Activated CD8-positive, alpha-beta memory T cell treated with anti-CD3 and anti-CD28 coated beads, Interleukin-2, amount 10 ng/mL, durations not matched to agents 7 days and 5 days (primary cell): ENCODE results near the gene RORC. TPM values are rescaled to one million over a fixed set of nuclear protein-coding genes. Genes with fewer than 3 reads are reported as not detected.
A peak's percentile ranks its signal among the peaks of the same experiment; 100 is the strongest.

Source experiments
- ATAC-seq: fragments of 150-1000 bp; cut with Tn5 transposase; one replicate; pipeline ENCODE4 v1.10.0; 2021; ENCODE audit warnings: moderate library complexity
- CTCF ChIA-PET: fragments of 350-600 bp; sonication (Branson Sonifier 250); formaldehyde crosslinking; loops from one replicate; lab custom pipeline; 2021; ENCODE audit warnings: antibody characterized with exemption; lab: Charles Lee
- DNase-seq: peaks from one replicate; pipeline ENCODE4 v3.0.0-alpha.2; 2020
- H3K27ac Mint-ChIP-seq: one replicate; pipeline ENCODE4 v1.8.0; 2021; ENCODE audit warnings: mild to moderate bottlenecking, mixed read lengths
- H3K27me3 Mint-ChIP-seq: one replicate; pipeline ENCODE4 v1.8.0; 2021; ENCODE audit warnings: mixed read lengths
- H3K36me3 Mint-ChIP-seq: one replicate; pipeline ENCODE4 v1.8.0; 2021; ENCODE audit warnings: mild to moderate bottlenecking, mixed read lengths
- H3K4me1 Mint-ChIP-seq: one replicate; pipeline ENCODE4 v1.8.0; 2021; ENCODE audit warnings: mixed read lengths
- H3K4me3 Mint-ChIP-seq: one replicate; pipeline ENCODE4 v1.8.0; 2021; ENCODE audit warnings: mild to moderate bottlenecking, moderate library complexity, mixed read lengths
- H3K9me3 Mint-ChIP-seq: one replicate; pipeline ENCODE4 v1.8.0; 2022; ENCODE audit warnings: low read depth, mixed read lengths
- total RNA-seq, 2 experiments: library from RNA; stranded (reverse); gene quantifications; one replicate each; pipeline ENCODE4 v1.2.3, GENCODE V29; 2021

Gene RORC
- total RNA-seq, 2 experiments from 2014 or later, result 0.30 to 1.3 TPM

DNA sequence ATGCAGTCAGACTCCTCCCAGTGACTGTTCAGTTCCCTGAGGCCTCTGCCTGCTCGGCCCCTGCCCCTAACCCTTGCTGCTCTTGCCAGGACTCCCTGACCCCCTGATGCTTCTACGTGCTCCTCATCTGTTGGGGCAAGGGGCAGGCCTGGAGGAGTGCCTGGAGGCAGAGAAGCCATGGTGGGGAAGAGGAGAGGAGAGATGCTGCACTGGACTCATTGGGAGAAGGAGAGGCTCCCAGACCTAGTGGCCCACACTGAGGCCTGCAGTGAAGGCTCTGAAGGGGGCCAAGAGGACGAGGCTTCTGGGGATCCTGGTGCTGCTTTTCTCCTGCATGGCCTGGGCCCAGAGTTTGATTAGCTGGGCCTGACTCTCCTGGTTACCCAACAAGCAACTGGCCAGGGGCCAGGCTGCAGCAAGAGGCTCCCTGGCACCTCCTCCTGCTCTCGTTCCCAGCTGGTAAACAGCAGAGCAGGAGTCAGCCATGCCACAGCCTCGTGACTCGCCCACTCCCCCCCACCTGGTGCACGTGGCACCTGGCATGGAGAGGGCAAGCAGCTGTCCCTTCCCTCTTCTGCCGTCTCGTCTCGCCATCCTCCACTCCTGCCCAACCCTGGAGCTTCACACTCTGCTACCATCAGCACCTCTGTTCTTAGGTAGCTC lies 847 bp upstream of the RORC start:
- no peak for ATAC-seq

GRCh38 chr1:151831256-151831591 lies 378 bp downstream of the RORC start:
- no peaks in the 10 kb centered on the region for H3K27me3 Mint-ChIP-seq
- no peak for DNase-seq
- peak overlapping the region; percentile 81 for H3K27ac Mint-ChIP-seq
- no peak overlapping the region for H3K4me3 Mint-ChIP-seq
- H3K9me3 Mint-ChIP-seq, result no peaks in the 10 kb centered on the region
- CTCF ChIA-PET, result interaction anchor here (0.6 to 1.5 kb wide), 4 partner anchors 11 to 237 kb away, joined by 3 to 5 read pairs (median 3); no protein-coding TSS in a partner anchor
- H3K4me1 Mint-ChIP-seq, result peaks cover 72% of the 10 kb centered on the region
- H3K36me3 Mint-ChIP-seq, result no peaks in the 10 kb centered on the region
- no peak for ATAC-seq

More for the DNA sequence above, 847 bp upstream of the RORC start:
- Mint-ChIP-seq H3K4me3 (no peak overlapping the region), H3K9me3 (no peaks in the 10 kb centered on the region), H3K27ac (peak overlapping the region; percentile 52), H3K27me3 (no peaks in the 10 kb centered on the region), H3K36me3 (no peaks in the 10 kb centered on the region), H3K4me1 (peaks cover 80% of the 10 kb centered on the region)
- no peak for DNase-seq
- CTCF ChIA-PET, result interaction anchor here (0.8 to 1.0 kb wide), 2 partner anchors 12 to 239 kb away, joined by 3 to 4 read pairs; no protein-coding TSS in a partner anchor

GRCh38 chr1:151830055-151830454 lies 1.5 kb downstream of the RORC start:
- Mint-ChIP-seq H3K27me3 (no peaks in the 10 kb centered on the region), H3K27ac (peak overlapping the region; percentile 83), H3K4me1 (peaks cover 73% of the 10 kb centered on the region), H3K4me3 (no peak overlapping the region), H3K36me3 (no peaks in the 10 kb centered on the region), H3K9me3 (no peaks in the 10 kb centered on the region)
- CTCF ChIA-PET, result interaction anchor here (0.7 to 1.1 kb wide), 10 partner anchors 8 to 293 kb away, joined by 3 to 6 read pairs (median 4); partner anchors contain the start of gene C2CD4D
- DNase-seq (no peak), ATAC-seq (no peak)

- H3K9me3 Mint-ChIP-seq, result no peaks in the 10 kb centered on the region
- CTCF ChIA-PET, result interaction anchor here (1.0 to 1.1 kb wide), 2 partner anchors 14 to 17 kb away, joined by 4 to 6 read pairs; no protein-coding TSS in a partner anchor
- peaks cover 68% of the 10 kb centered on the region for H3K4me1 Mint-ChIP-seq
- H3K27ac Mint-ChIP-seq, result peak overlapping the region; percentile 83
- no peaks in the 10 kb centered on the region for H3K36me3 Mint-ChIP-seq
- DNase-seq, result no peak
- no peaks in the 10 kb centered on the region for H3K27me3 Mint-ChIP-seq
- peak; percentile 11 for ATAC-seq
- peak overlapping the region; percentile 48 for H3K4me3 Mint-ChIP-seq
These were observed 2.1 kb downstream of the RORC start for GRCh38 chr1:151829352-151830046.

DNA sequence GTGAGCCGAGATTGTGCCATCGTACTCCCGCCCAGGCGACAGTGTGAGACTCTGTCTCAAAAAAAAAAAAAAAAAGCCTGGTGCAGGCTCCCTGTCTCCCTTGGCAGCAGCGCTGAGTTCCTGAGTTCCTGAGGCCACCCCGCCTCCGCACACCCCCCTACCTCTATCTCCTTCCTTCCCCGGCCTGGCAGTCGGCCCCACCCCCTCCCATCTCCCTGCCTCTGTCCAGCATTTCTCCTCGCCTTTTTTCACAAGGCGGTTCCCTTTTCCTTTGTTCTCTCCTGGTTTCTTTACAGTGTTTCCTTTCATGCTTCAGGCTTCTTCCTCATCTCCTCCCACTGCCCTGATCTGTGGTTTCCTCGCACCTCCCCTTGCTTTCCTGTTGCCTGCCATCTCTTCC lies 2.7 kb downstream of the RORC start:
- no peaks in the 10 kb centered on the region for H3K36me3 Mint-ChIP-seq
- H3K4me3 Mint-ChIP-seq, result peak overlapping the region; percentile 48
- ATAC-seq (no peak), DNase-seq (no peak)
- peak overlapping the region; percentile 83 for H3K27ac Mint-ChIP-seq
- H3K4me1 Mint-ChIP-seq, result peaks cover 63% of the 10 kb centered on the region
- no peaks in the 10 kb centered on the region for H3K9me3 Mint-ChIP-seq
- CTCF ChIA-PET, result interaction anchor here (1.5 kb wide), 1 partner anchor 8 kb away, joined by 4 read pairs; no protein-coding TSS in a partner anchor
- H3K27me3 Mint-ChIP-seq, result no peaks in the 10 kb centered on the region

GRCh38 chr1:151827853-151828252 lies 3.7 kb downstream of the RORC start:
- H3K36me3 Mint-ChIP-seq, result no peaks in the 10 kb centered on the region
- no peaks in the 10 kb centered on the region for H3K27me3 Mint-ChIP-seq
- DNase-seq, result no peak
- H3K27ac Mint-ChIP-seq, result no peak overlapping the region
- no peaks in the 10 kb centered on the region for H3K9me3 Mint-ChIP-seq
- CTCF ChIA-PET, result interaction anchor here (0.9 to 1.5 kb wide), 2 partner anchors 9 to 39 kb away, joined by 3 to 4 read pairs; no protein-coding TSS in a partner anchor
- no peak overlapping the region for H3K4me3 Mint-ChIP-seq
- H3K4me1 Mint-ChIP-seq, result peaks cover 59% of the 10 kb centered on the region
- ATAC-seq, result no peak

DNA sequence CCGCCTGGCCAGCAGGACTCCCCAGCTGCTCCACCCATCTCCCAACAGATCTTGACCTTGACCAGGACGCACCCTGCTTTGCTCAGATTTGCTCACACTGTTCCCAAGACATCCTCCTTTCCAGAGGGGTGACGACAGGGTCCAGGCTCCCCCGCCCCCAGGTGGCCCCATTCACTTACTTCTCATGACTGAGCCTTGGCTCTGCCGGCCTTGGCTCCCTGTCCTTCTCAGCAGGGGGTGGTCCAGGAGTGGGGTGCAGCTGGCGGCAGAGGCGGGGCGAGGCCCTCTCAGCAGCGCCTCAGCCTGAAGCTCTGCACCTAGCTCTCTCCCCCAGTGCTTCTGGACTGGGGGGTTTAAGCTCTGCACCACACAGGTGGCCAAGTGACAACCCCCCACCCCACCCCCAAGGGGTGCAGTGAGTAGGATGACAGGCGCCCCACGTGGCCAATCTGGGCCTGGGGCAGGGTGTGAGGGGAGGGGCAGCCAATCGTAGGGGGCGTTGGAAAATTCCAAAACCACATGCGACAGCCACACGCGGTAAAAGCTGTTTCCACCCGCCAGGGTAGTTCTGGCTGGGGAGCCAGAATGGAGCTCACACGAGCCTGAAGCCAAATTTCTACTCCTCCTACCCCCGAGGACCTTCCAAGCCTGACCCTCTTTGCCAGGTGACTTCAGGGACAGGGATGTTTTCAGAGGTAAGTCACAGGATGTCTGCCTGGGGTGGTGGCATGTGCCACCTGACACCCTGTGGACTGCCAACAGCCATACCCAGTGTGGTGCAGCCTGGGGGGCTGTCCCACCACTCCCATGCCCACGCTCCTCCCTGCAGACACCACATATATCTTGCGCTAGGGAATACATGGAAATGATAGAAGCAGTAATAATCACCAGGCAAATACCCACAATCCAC lies 5.6 kb downstream of the RORC start:
- Mint-ChIP-seq H3K4me3 (no peak overlapping the region), H3K9me3 (no peaks in the 10 kb centered on the region), H3K4me1 (peaks cover 64% of the 10 kb centered on the region), H3K36me3 (no peaks in the 10 kb centered on the region), H3K27me3 (no peaks in the 10 kb centered on the region), H3K27ac (no peak overlapping the region)
- CTCF ChIA-PET, result interaction anchor here (0.8 kb wide), 1 partner anchor 9 kb away, joined by 3 read pairs; no protein-coding TSS in a partner anchor
- DNase-seq, result no peak
- ATAC-seq, result no peak

DNA sequence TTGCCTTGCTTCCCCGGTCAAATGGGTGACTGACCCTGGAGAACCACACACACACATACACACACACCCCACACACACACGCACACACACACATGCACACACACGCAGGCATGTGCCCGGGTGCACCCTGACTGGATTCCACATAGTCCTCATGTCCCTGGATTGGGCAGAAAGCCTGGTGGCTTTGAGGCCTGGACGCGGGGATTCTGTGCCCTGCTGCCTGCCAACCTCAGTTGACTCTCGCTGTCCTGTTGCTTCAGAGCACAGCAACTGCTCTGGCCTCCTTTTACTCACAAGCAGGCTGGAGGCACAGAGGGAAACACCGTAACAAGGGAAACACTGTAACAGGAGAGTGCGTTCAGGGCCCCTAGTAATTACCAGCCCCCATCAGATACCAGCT lies 6.4 kb downstream of the RORC start:
- no peaks in the 10 kb centered on the region for H3K36me3 Mint-ChIP-seq
- CTCF ChIA-PET, result interaction anchor here (0.6 to 1.4 kb wide), 2 partner anchors 11 to 392 kb away, joined by 3 to 5 read pairs; no protein-coding TSS in a partner anchor
- no peaks in the 10 kb centered on the region for H3K9me3 Mint-ChIP-seq
- ATAC-seq (no peak), DNase-seq (no peak)
- no peak overlapping the region for H3K27ac Mint-ChIP-seq
- H3K27me3 Mint-ChIP-seq, result no peaks in the 10 kb centered on the region
- no peak overlapping the region for H3K4me3 Mint-ChIP-seq
- H3K4me1 Mint-ChIP-seq, result peaks cover 64% of the 10 kb centered on the region

- Mint-ChIP-seq H3K27ac (no peak overlapping the region), H3K4me3 (no peak overlapping the region), H3K9me3 (no peaks in the 10 kb centered on the region), H3K4me1 (peaks cover 51% of the 10 kb centered on the region), H3K27me3 (no peaks in the 10 kb centered on the region), H3K36me3 (no peaks in the 10 kb centered on the region)
- CTCF ChIA-PET, result interaction anchor here (1.6 to 2.9 kb wide), 2 partner anchors 11 to 14 kb away, joined by 6 to 7 read pairs; no protein-coding TSS in a partner anchor
- DNase-seq (no peak), ATAC-seq (no peak)
These were observed 8.4 kb downstream of the RORC start for GRCh38 chr1:151823175-151823574.

DNA sequence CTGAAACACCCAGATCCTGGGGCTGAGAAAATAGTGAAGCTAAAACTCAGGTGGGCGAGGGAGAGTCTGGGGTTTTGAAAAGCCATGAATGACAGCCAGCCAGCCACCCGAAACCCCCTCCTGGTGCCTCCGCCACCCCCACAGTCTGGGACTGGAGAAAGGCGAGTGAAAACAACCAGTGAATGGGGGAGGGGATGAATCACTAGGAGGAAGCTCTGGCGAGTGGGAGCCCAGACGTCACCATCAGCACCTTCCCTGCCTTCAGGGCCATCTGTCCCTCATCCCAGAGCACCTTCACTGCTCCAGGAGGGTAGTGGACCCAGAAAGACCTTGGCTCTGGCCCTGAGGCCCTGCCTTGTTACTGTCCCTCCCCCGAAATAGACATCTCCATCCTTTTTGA lies 9.2 kb downstream of the RORC start:
- CTCF ChIA-PET, result interaction anchor here (0.6 to 2.9 kb wide), 5 partner anchors 8 to 33 kb away, joined by 3 to 7 read pairs (median 4); partner anchors contain the start of gene C2CD4D
- peak overlapping the region; percentile 49 for H3K27ac Mint-ChIP-seq
- no peak overlapping the region for H3K4me3 Mint-ChIP-seq
- no peaks in the 10 kb centered on the region for H3K27me3 Mint-ChIP-seq
- DNase-seq (no peak), ATAC-seq (no peak)
- H3K36me3 Mint-ChIP-seq, result no peaks in the 10 kb centered on the region
- no peaks in the 10 kb centered on the region for H3K9me3 Mint-ChIP-seq
- peaks cover 43% of the 10 kb centered on the region for H3K4me1 Mint-ChIP-seq

- DNase-seq (no peak), ATAC-seq (peak; percentile 32)
- Mint-ChIP-seq H3K36me3 (no peaks in the 10 kb centered on the region), H3K27ac (peak overlapping the region; percentile 6), H3K4me1 (peaks cover 50% of the 10 kb centered on the region), H3K4me3 (no peak overlapping the region), H3K9me3 (no peaks in the 10 kb centered on the region), H3K27me3 (no peaks in the 10 kb centered on the region)
- CTCF ChIA-PET, result interaction anchor here (0.8 to 1.1 kb wide), 6 partner anchors 9 to 62 kb away, joined by 3 to 5 read pairs (median 4); partner anchors contain the start of gene MRPL9
These were observed 10.7 kb downstream of the RORC start for GRCh38 chr1:151820940-151821339.

DNA sequence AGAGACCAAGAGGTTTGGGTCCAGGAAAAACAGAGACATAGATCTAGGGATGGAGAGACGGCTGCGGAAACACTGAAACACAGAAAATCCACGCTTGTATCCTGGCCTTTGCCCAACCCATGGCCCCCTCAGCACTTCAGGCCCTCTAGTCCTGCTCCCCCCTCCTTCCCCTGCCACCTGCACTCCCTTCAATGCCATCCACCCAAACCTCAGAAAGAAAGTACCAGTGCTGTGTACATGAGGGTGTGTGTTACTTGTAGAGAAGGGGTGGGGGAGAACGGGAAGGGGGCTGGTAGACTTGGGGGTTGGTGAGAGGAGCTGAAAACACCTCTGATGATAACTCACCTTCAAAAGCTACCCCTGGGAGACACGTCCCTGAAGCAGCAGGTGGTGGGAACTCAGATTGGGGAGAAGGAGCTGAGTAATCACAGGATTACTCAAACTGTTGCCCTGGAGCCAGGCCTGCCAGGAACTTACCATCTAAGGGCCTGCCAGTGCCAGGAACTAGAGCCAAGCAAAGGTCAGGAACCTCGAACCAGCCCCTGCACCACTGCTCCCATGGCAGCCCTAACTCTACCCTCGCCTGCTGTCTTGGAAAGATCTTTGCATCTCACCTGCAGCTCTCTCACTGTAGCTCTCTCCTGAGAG lies 11.5 kb downstream of the RORC start:
- Mint-ChIP-seq H3K4me3 (no peak overlapping the region), H3K9me3 (no peaks in the 10 kb centered on the region), H3K4me1 (peaks cover 58% of the 10 kb centered on the region), H3K27ac (no peak overlapping the region), H3K27me3 (no peaks in the 10 kb centered on the region), H3K36me3 (no peaks in the 10 kb centered on the region)
- CTCF ChIA-PET, result interaction anchor here (0.8 to 1.1 kb wide), 7 partner anchors 9 to 61 kb away, joined by 3 to 5 read pairs (median 4); partner anchors contain the start of gene MRPL9
- DNase-seq (no peak), ATAC-seq (no peak)
